GM08714 (cell line): Measurements from ENCODE around the gene NPHS1.

Experiments
- H3K4me3 ChIP-seq: fragments of 200-500 bp; sonication (Bioruptor generic); 2 replicates; pipeline ENCODE4 v1.5.1; 2014; ENCODE audit warnings: mild to moderate bottlenecking, low read length, inconsistent platforms
- ZNF274 ChIP-seq: IDR thresholded peaks from 2 replicates; pipeline ENCODE4 v1.6.1; 2012; ENCODE audit warnings: mild to moderate bottlenecking, low read depth, low read length

The NPHS1 gene

DNA sequence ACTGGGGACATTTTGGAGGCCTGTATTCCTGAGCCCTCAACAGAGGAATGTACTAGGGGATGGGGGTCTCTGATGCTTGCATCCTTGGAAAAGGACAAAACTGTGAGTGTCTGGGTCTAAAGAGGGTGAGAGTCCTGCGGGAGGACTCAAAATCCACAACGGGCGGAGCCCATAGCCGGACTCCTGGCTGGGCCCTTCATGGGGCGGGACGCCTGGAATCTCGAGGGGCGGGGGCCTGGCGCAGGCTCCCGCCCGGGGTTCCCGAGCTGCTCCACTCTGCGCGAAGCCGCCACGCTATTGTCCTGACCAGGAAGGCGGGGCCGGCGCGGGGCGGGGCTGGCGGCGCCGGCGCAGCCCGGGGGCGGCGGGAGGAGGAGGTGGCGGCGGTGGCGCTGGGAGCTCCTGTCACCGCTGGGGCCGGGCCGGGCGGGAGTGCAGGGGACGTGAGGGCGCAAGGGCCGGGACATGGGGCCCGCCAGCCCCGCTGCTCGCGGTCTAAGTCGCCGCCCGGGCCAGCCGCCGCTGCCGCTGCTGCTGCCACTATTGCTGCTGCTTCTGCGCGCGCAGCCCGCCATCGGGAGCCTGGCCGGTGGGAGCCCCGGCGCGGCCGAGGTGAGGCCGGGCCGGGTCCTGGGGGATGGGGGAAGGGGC, 16.0 kb upstream of the NPHS1 start, which contains the start of gene APLP1:
APLP1 (plus strand) TSS at position 403 of the 651 bp plus-strand sequence; CDS start at position 466, 63 bp downstream.
- peak within 1 kb of the TSS; percentile 22; the same call in 1 of the 2 replicates for H3K4me3 ChIP-seq
- TF ChIP-seq ZNF274, result no peak

- H3K4me3 ChIP-seq, result no peak overlapping the region
- no peak for TF ChIP-seq ZNF274
Measured at GRCh38 chr19:35863018-35863417, 10.7 kb upstream of the NPHS1 start.

- no peak for TF ChIP-seq ZNF274
- H3K4me3 ChIP-seq, result no peak overlapping the region
Measured at GRCh38 chr19:35862528-35862927, 10.2 kb upstream of the NPHS1 start.

GRCh38 chr19:35861640-35862160, 9.4 kb upstream of the NPHS1 start:
- H3K4me3 ChIP-seq, result no peak overlapping the region
- TF ChIP-seq ZNF274, result no peak

DNA sequence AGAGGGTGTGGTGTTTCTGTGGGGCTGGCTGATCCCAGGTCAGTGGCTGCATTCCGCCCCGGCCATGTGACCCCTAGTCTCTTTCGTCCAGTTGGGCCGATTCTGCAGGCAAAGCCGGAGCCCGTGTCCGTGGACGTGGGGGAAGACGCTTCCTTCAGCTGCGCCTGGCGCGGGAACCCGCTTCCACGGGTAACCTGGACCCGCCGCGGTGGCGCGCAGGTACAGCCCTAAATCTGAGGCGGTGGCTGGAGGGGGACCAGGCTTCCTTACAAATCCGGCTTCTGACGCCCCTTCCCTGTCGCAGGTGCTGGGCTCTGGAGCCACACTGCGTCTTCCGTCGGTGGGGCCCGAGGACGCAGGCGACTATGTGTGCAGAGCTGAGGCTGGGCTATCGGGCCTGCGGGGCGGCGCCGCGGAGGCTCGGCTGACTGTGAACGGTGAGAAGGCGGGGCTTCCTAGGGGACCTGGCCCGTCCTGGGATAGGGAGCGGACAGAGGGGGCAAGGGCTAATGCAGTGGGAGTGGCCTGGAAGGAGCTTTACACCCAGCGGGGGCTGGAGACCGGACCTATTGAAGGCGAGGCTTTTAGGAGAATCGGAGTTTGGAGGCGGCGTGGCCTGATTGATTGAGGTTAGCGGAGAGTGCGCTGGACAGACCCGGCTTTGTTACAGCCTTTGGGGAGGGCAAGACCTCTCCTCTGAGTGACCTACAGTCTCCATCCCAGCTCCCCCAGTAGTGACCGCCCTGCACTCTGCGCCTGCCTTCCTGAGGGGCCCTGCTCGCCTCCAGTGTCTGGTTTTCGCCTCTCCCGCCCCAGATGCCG, 8.7 kb upstream of the NPHS1 start:
- no peak overlapping the region for H3K4me3 ChIP-seq
- no peak for TF ChIP-seq ZNF274

DNA sequence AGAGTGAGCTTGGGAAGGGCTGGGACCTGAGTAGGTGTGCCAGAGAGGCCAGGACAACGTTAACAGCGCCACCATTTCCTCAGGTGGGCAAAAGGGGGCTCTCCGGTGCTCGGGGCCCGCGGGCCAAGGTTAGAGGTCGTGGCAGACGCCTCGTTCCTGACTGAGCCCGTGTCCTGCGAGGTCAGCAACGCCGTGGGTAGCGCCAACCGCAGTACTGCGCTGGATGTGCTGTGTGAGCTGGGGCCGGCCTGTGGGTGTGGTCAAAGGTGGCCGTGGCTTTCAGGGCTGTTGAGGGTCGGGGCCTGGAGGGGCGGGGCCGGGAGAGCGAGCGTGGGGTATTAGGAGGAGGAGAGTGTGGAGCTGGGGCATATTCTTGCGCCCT, 8.1 kb upstream of the NPHS1 start:
- no peak for TF ChIP-seq ZNF274
- no peak overlapping the region for H3K4me3 ChIP-seq

DNA sequence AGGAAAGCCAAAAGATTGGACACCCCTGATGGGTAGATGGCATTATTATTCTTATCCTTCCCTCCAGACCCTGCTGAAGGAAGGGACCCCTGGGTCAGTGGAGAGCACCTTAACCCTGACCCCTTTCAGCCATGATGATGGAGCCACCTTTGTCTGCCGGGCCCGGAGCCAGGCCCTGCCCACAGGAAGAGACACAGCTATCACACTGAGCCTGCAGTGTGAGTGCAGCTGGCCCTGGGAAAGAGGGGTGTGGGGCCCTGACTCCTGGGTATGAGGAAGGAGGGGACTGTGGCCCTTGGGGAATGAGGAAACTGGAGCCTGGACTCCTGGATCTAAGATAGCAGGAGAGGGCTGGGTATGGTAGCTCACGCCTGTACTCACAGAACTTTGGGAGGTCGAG, 7.1 kb upstream of the NPHS1 start:
- no peak for TF ChIP-seq ZNF274

GRCh38 chr19:35858311-35858710, 6.0 kb upstream of the NPHS1 start:
- TF ChIP-seq ZNF274, result no peak

More for the DNA sequence above, 7.1 kb upstream of the NPHS1 start:
- H3K4me3 ChIP-seq, result no peak overlapping the region

GRCh38 chr19:35856546-35857149, 4.3 kb upstream of the NPHS1 start, which contains the start of gene KIRREL2:
Gene KIRREL2, plus strand, starts transcription at chr19:35856911. Its CDS starts 209 bp downstream, at chr19:35857120.
- H3K4me3 ChIP-seq, result no peak within 1 kb of the TSS; the same call in 1 of the 2 replicates
- TF ChIP-seq ZNF274, result no peak

More at GRCh38 chr19:35858311-35858710, 6.0 kb upstream of the NPHS1 start:
- H3K4me3 ChIP-seq, result no peak overlapping the region

DNA sequence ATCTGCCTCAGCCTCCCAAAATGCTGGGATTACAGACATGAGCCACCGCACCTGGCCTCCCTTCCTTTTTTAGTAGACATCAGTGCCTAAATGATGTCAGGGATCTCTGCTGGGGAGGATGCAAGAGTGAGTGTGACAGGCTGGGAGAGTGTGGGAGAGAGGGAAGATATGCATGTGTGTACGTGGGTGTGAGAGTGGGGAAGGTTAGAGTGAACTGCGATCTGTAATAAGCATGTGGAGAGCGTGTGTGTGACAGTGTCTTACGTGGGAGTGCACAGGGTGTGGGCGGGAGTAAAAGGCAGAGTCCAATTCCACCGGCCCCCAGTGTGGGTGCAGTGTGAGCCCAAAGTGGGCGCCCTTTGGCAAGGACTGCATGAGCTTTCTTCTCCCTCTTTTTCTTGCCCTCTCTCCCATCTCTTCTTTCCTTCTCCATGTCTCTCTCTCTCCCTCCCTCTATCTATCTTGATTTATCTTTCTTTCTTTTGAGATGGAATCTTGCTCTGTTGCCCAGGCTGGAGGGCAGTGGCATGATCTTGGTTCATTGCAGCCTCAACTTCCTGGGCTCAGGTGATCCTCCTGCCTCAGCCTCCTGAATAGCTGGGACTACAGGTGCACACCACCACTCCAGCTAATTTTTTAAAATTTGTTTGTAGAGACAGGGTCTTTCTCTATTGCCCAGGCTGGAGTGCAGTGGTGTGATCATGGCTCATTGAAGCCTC, 893 bp upstream of the NPHS1 start:
- no peak for TF ChIP-seq ZNF274
- H3K4me3 ChIP-seq, result no peak overlapping the region

GRCh38 chr19:35851213-35852028, 883 bp downstream of the NPHS1 start:
- H3K4me3 ChIP-seq, result no peak overlapping the region
- TF ChIP-seq ZNF274, result no peak

DNA sequence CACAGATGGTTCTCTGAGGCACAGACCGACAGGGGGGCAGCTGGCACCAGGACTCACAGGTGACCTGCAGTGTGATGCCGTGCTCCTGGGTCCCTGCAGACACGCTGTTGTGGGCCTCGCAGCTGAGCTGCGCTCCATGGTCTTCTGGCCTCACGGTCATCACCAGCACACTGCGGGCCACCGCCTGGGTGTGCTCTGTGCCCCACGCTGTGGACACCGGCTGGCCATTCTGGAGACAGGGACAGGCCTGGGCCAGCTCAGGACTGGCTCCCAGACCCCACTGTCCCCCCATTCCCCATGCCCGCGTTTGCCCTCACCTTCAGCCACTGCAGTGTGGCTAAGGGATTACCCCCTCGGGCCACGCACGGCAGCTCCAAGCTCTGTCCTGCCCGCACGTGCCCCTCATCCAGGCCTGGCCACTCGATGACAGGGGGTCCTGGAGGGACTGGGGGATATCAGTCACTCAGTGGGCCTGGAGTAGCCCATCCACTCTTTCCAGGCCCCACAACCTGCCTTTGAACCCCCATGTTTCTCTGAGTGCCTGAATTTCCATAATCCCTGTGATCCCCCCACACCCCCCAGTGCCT, 3.3 kb downstream of the NPHS1 start:
- no peak overlapping the region for H3K4me3 ChIP-seq
- no peak for TF ChIP-seq ZNF274

GRCh38 chr19:35848486-35848885, 3.8 kb downstream of the NPHS1 start:
- no peak overlapping the region for H3K4me3 ChIP-seq
- no peak for TF ChIP-seq ZNF274
